Tibial nerve (tissue), 4 donors: Measurements from ENCODE around the gene MYO5A. TPM values are rescaled to one million over a fixed set of nuclear protein-coding genes. Genes with fewer than 3 reads are reported as not detected.
"Not testable (repeated sequence)": the region's sequence is repeated elsewhere in the genome, so short reads cannot be mapped to it uniquely, and the experiment has no call there.

Experiments
- DNase-seq, 2 donors: peaks; one replicate each; pipeline ENCODE4 v3.0.0-alpha.2; 2019; ENCODE audit warnings: low spot score in 2 of 2
- H3K27ac ChIP-seq, 4 donors: fragments of 200-600 bp; sonication (generic) in 3 of 4; one replicate each; pipeline ENCODE4 v1.5.1; 2017 to 2019; ENCODE audit warnings: mild to moderate bottlenecking in 1 of 4
- H3K27me3 ChIP-seq, 2 donors: fragments of 200-600 bp; sonication (generic) in 1 of 2; one replicate each; pipeline versions ENCODE4 v1.5.1 to v1.6.0; 2017 to 2019
- H3K36me3 ChIP-seq, 3 donors: fragments of 200-600 bp; sonication (generic); one replicate each; pipeline ENCODE4 v1.5.1; 2018 to 2019
- H3K4me1 ChIP-seq, 4 donors: fragments of 200-600 bp; sonication (generic) in 3 of 4; one replicate each; pipeline ENCODE4 v1.5.1; 2017 to 2019
- H3K4me3 ChIP-seq, 4 donors: fragments of 200-600 bp; sonication (generic) in 3 of 4; one replicate each; pipeline ENCODE4 v1.5.1; 2017 to 2019; ENCODE audit warnings: mild to moderate bottlenecking in 1 of 4, moderate library complexity in 1 of 4
- H3K9me3 ChIP-seq, 4 donors: fragments of 200-600 bp; sonication (generic) in 3 of 4; one replicate each; pipeline ENCODE4 v1.5.1; 2017 to 2019
- EP300 ChIP-seq, 2 donors: sonication (generic); formaldehyde crosslinking; IDR thresholded peaks; one replicate each; pipeline ENCODE4 v1.6.1; 2017; ENCODE audit warnings: antibody characterized with exemption in 2 of 2, mild to moderate bottlenecking in 1 of 2
- POLR2A ChIP-seq, 2 donors: fragments of 450-650 bp; IDR thresholded peaks; one replicate each; pipeline ENCODE4 v1.6.1; 2017; ENCODE audit warnings: antibody characterized with exemption in 2 of 2, mild to moderate bottlenecking in 2 of 2, moderate library complexity in 2 of 2
- WGBS, 2 donors: methylation state at CpG; one replicate each; pipeline ENCODE4 v1.1.5; 2018; 5-methylcytosine and 5-hydroxymethylcytosine counted together
- total RNA-seq, 4 donors: library from RNA; depleted of rRNA; stranded (reverse); fragments of >200 nt; gene quantifications; one replicate each; pipeline ENCODE4 v1.1.0, GENCODE V29; 2016
- TF ChIP-seq, protein P1 (sequence below), 5 experiments: fragments of 200-600 bp in 3 of 5; fragments of 450-650 bp in 2 of 5; sonication (generic) in 3 of 5; IDR thresholded peaks; one replicate each; pipeline ENCODE4 v1.5.1; 2016 to 2019; ENCODE audit warnings: antibody characterized with exemption in 5 of 5, mild to moderate bottlenecking in 3 of 5, moderate library complexity in 2 of 5

Gene MYO5A
- total RNA-seq, 4 donors from 2014 or later, result 38.7 to 101 (median 46.9) TPM

DNA sequence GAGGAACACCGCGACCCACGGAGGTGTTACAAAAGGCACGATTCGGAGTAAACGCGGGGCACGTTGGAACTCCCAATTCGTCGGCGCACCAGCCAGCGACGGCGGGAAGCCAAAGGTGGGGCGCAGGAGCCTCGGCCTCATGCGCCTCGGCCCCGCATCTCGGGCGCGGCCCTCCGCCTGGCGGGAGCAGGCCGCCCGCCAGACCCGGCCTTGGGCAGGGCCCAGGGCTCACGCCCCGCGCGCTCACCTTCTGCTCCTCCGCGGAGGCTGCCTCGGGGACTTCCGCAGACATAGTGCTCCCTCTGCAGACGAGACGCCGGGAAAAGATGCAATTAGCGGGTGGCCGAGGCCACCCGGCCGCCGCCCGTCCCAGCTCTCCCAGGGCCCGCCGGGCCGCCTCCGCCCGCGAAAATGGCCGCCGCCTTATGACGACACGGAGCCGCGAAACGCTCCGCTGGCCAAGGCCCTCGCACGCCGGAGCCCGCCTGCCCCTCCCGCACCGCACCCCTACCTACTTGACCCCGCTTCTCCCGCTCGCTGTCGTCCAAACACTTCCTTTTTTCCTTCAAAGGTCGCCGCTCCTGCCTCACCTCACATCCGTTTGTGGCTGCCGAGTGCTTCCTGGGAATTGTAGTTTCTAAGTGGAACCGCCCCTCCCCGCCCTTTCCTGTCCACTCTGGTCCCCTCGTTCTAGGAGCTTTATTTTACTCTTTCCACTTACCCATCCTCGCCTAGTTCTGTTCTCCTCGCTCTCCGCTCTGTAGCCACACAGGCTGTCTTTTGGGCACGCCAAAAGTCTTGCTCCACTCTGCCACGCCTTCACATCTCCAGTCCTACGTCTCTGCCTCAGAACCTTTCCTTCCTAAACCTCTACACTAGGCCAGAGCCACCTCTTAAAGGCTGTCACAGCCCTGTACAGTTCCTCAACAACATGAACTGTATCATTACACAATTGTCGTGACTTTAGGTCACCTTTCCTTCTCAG, 40.2 kb upstream of the MYO5A start, which contains the start of gene ARPP19:
Gene ARPP19 (minus strand): TSS at position 430 of the 985 bp plus-strand sequence. CDS start 138 bp downstream, at position 292.
- Histone ChIP-seq H3K9me3 (no peaks in the 10 kb centered on the region), H3K4me1 (peaks cover 0 to 44% (median 32%) of the 10 kb centered on the region in 4 donors), H3K27me3 (no peaks in the 10 kb centered on the region), H3K4me3 (peak within 1 kb of the TSS; percentile 66 to 97 (median 84)), H3K36me3 (no peaks in the 10 kb centered on the region), H3K27ac (peak within 1 kb of the TSS; percentile 91 to 99 (median 93))
- peak; percentile 73 to 84 for TF ChIP-seq POLR2A (IDR thresholded peaks at IDR 0.05)
- TF ChIP-seq EP300 (IDR thresholded peaks at IDR 0.05), result peak; percentile 42 to 90
- TF ChIP-seq, protein P1, sequence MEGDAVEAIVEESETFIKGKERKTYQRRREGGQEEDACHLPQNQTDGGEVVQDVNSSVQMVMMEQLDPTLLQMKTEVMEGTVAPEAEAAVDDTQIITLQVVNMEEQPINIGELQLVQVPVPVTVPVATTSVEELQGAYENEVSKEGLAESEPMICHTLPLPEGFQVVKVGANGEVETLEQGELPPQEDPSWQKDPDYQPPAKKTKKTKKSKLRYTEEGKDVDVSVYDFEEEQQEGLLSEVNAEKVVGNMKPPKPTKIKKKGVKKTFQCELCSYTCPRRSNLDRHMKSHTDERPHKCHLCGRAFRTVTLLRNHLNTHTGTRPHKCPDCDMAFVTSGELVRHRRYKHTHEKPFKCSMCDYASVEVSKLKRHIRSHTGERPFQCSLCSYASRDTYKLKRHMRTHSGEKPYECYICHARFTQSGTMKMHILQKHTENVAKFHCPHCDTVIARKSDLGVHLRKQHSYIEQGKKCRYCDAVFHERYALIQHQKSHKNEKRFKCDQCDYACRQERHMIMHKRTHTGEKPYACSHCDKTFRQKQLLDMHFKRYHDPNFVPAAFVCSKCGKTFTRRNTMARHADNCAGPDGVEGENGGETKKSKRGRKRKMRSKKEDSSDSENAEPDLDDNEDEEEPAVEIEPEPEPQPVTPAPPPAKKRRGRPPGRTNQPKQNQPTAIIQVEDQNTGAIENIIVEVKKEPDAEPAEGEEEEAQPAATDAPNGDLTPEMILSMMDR (IDR thresholded peaks at IDR 0.05), result peak in 4 of 5 experiments; percentile 2 to 62 (median 22)
- 6% methylated on average over 62 to 73 of the region's 82 CpGs for WGBS, 2 donors
- peak; percentile 72 to 80 for DNase-seq

DNA sequence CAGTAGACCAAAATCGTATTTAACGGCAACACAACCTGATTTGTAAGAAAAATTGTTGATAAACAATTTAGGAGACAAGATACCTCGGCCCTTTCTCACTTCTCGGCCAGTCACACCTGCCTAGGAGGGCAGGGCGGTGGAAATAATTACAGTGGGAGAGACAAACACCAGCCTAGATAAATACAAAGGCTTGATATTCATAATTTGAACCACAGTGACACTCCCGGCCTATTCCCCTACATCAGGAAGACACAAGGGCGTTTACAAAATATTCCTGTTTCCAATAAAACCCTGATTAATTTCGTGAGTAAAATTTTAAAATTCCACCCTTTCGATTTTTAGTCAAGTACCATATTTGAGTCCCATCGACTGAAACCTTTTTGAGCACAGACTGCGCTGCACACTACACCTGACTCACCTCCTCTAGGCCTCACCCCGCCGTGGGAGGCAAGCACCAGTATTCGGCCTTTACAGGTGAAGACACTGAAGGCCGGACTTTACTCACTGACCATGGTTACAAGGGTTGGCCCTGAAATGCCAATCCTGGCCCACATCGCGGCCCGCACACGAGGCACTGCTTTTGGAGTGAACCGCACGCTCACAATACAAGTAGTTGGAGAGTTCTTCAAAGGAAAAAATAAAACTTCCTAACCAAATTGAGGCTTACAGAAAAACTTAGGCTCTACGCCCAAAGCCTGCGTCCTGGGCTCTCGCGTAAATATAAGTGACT, 39.4 kb upstream of the MYO5A start:
- DNase-seq, result no peak
- no peak for TF ChIP-seq EP300 (IDR thresholded peaks at IDR 0.05)
- TF ChIP-seq POLR2A (IDR thresholded peaks at IDR 0.05), result no peak
- TF ChIP-seq, protein P1 (IDR thresholded peaks at IDR 0.05), result no peak
- H3K9me3 ChIP-seq, result no peaks in the 10 kb centered on the region

DNA sequence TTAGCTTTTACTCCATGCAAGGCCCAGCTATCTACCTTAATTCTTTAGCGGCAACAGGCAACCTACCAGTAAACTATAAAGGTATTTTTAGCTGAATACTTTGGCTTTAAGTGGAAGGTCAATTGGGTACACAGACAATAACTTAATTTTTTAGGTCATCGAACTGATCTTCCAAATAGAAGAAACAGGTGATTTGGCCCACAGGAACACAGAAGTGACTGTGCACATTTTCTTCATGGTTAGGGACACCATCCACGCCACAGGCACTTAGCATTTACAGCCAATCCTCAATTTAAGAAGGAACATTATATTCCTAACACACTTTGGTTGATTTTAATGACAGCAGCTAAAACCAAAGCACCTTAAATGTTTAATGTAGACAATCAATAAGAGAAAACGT, 38.2 kb upstream of the MYO5A start:
- Histone ChIP-seq H3K27me3 (no peaks in the 10 kb centered on the region), H3K9me3 (no peaks in the 10 kb centered on the region), H3K36me3 (no peaks in the 10 kb centered on the region), H3K27ac (peak overlapping the region in 1 of 4 donors; percentile 23), H3K4me1 (peaks cover 0 to 59% (median 38%) of the 10 kb centered on the region in 4 donors), H3K4me3 (peak overlapping the region in 1 of 4 donors; percentile 87)
- TF ChIP-seq EP300 (IDR thresholded peaks at IDR 0.05) (no peak), POLR2A (IDR thresholded peaks at IDR 0.05) (no peak)
- TF ChIP-seq, protein P1 (IDR thresholded peaks at IDR 0.05), result no peak
- DNase-seq, result no peak
- WGBS, 2 donors, result 67 to 69% methylated on average over 4 of the region's 4 CpGs

More for the DNA sequence above, 39.4 kb upstream of the MYO5A start:
- H3K36me3 ChIP-seq, result no peaks in the 10 kb centered on the region
- peaks cover 0 to 51% (median 35%) of the 10 kb centered on the region in 4 donors for H3K4me1 ChIP-seq
- peak overlapping the region; percentile 66 to 97 (median 84) for H3K4me3 ChIP-seq
- WGBS, 2 donors, result 2 to 4% methylated on average over 25 of the region's 25 CpGs
- H3K27ac ChIP-seq, result peak overlapping the region; percentile 91 to 99 (median 93)
- H3K27me3 ChIP-seq, result no peaks in the 10 kb centered on the region

DNA sequence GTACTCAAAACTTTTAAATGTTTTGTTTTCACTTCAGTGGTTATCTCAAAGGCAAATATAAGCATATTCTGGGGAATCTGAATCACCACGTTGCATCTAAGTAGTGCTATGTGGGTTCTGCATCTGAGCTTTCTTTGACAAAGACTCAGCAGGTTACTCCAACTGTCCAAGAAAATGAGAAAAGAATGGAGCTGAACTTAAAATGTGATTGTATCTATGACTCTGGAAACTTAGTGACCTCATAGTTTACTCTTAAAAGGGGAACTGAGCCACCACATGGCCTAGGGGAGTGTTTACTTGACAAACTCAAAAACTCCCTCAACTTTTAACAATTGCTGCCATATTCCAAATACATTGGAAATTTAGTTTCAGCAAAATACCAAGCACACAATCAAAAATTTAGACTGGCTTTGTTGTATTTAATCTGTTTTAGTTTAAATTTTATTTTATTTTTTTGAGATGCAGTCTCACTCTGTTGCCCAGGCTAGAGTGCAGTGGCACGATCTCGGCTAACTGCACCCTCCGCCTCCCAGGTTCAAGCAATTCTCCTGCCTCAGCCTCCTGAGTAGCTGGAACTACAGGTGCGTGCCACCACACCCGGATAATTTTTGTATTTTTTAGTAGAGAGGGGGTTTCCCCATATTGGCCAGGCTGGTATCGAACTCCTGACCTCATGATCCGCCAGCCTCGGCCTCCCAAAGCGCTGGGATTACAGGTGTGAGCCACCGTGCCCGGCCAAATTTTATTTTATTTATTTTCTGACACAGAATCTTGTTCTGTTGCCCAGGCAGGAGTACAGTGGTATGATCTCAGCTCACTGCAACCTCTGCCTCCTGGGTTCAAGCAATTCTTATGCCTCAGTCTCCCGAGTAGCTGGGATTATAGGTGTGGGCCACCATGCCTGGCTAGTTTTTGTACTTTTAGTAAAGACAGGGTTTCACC, 37.0 kb upstream of the MYO5A start:
- not testable (repeated sequence) for H3K36me3 ChIP-seq, H3K27ac ChIP-seq, DNase-seq, H3K9me3 ChIP-seq, H3K27me3 ChIP-seq, H3K4me3 ChIP-seq
- peaks cover 0 to 69% (median 40%) of the 10 kb centered on the region in 4 donors for H3K4me1 ChIP-seq
- WGBS, 2 donors, result 93 to 94% methylated on average over 13 of the region's 13 CpGs
